Measurements from ENCODE around the gene VPREB1.
A peak's percentile ranks its signal among the peaks of the same experiment; 100 is the strongest.
"Not testable (repeated sequence)": the region's sequence is repeated elsewhere in the genome, so short reads cannot be mapped to it uniquely, and the experiment has no call there.

VPREB1 gene

GRCh38 chr22:22248878-22249277 is 4.3 kb downstream of the VPREB1 start:
- no peak for DNase-seq

- DNase-seq, result not testable (repeated sequence)
Measured at GRCh38 chr22:22250651-22251050, 6.1 kb downstream of the VPREB1 start.

GRCh38 chr22:22256133-22256532 is 11.5 kb downstream of the VPREB1 start:
- not testable (repeated sequence) for DNase-seq

GRCh38 chr22:22258597-22259415 is 14.2 kb downstream of the VPREB1 start:
- DNase-seq, result not testable (repeated sequence)

GRCh38 chr22:22260169-22260568 is 15.6 kb downstream of the VPREB1 start:
- not testable (repeated sequence) for DNase-seq

- DNase-seq, result not testable (repeated sequence)
Measured at GRCh38 chr22:22260586-22260985, 16.0 kb downstream of the VPREB1 start.

- not testable (repeated sequence) for DNase-seq
Measured at GRCh38 chr22:22262332-22263074, 17.9 kb downstream of the VPREB1 start.

- DNase-seq, result not testable (repeated sequence)
Measured at GRCh38 chr22:22263823-22264222, 19.2 kb downstream of the VPREB1 start.

- peak; percentile 2 for DNase-seq
Measured at GRCh38 chr22:22270036-22270676, 25.6 kb downstream of the VPREB1 start.

GRCh38 chr22:22277423-22277822 is 32.8 kb downstream of the VPREB1 start:
- DNase-seq, result not testable (repeated sequence)

GRCh38 chr22:22284962-22285756 is 40.6 kb downstream of the VPREB1 start:
- not testable (repeated sequence) for DNase-seq

- not testable (repeated sequence) for DNase-seq
Measured at GRCh38 chr22:22286390-22287105, 42.0 kb downstream of the VPREB1 start.

- DNase-seq, result not testable (repeated sequence)
Measured at GRCh38 chr22:22287106-22287626, 42.6 kb downstream of the VPREB1 start.

GRCh38 chr22:22289666-22290065 is 45.1 kb downstream of the VPREB1 start:
- DNase-seq, result not testable (repeated sequence)

- DNase-seq, result not testable (repeated sequence)
Measured at GRCh38 chr22:22291129-22291806, 46.7 kb downstream of the VPREB1 start.

- DNase-seq, result not testable (repeated sequence)
Measured at GRCh38 chr22:22292656-22293055, 48.1 kb downstream of the VPREB1 start.

- not testable (repeated sequence) for DNase-seq
Measured at GRCh38 chr22:22293436-22293835, 48.9 kb downstream of the VPREB1 start.

GRCh38 chr22:22294641-22295040 is 50.1 kb downstream of the VPREB1 start:
- not testable (repeated sequence) for DNase-seq

All from NCI-H2029 treated with DMSO at 0.1 percent for 48 hours (cell line).